Left cardiac atrium (tissue), 4 donors: ENCODE measurements around the gene CDYL. TPM values are rescaled to one million over a fixed set of nuclear protein-coding genes. Genes with fewer than 3 reads are reported as not detected.
A peak's percentile ranks its signal among the peaks of the same experiment; 100 is the strongest.
"Not testable (repeated sequence)": the region's sequence is repeated elsewhere in the genome, so short reads cannot be mapped to it uniquely, and the experiment has no call there.

Experiments
- ATAC-seq, 2 donors: fragments of 200-7000 bp; cut with Tn5 transposase; one replicate each; pipeline ENCODE4 v1.9.1; 2020; ENCODE audit warnings: mild to moderate bottlenecking in 2 of 2, moderate library complexity in 2 of 2
- DNase-seq: peaks from one replicate; pipeline ENCODE4 v3.0.0-alpha.2; 2020
- intact Hi-C, 2 donors: fragments of 100-400 bp; cut with DNase I; formaldehyde crosslinking; loops; one replicate each; pipeline versions ENCODE4 v1.14.1 to v1.15.1; 2022 to 2023
- total RNA-seq, 2 donors: library from RNA; stranded (reverse); fragmentation: NEBNext Ultra II Directional; extraction: Animal tissue kit (Norgen Biotek cat#: 25700); gene quantifications; one replicate each; pipeline ENCODE4 v1.2.1, GENCODE V29; 2021
- donor health status: DM: no; HTN: yes; CAD: no.
- donor health status: DM: no; HTN: yes; CAD: no; lungs with severe emphysema.
- donor health status: DM: yes; HTN: yes; CAD: no.
- donor health status: Dilated cardiomyopathy.

CDYL gene
- total RNA-seq, 2 donors from 2014 or later = 26.9 to 31.2 TPM

- ATAC-seq = no peak
- intact Hi-C loops = no loop called here
- DNase-seq = no peak
Observed at GRCh38 chr6:4861564-4861963, 85.4 kb downstream of the CDYL start.

DNA sequence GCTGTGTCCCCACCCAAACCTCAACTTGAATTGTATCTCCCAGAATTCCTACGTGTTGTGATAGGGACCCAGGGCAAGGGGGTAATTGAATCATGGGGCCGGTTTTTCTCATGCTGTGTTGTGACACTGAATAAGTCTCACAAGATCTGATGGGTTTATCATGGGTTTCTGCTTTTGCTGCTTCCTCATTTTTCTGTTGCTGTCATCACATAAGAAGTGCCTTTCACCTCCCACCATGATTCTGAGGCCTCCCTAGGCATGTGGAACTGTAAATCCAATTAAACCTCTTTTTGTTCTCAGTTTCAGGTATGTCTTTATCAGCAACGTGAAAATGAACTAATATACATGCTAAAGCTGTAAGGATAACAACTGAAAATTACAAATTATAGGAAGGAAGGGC lies 88.3 kb downstream of the CDYL start:
- intact Hi-C loops = no loop called here
- ATAC-seq = no peak
- no peak for DNase-seq

GRCh38 chr6:4865006-4865405 lies 88.8 kb downstream of the CDYL start:
- ATAC-seq, DNase-seq, intact Hi-C loops: not testable (repeated sequence)

DNA sequence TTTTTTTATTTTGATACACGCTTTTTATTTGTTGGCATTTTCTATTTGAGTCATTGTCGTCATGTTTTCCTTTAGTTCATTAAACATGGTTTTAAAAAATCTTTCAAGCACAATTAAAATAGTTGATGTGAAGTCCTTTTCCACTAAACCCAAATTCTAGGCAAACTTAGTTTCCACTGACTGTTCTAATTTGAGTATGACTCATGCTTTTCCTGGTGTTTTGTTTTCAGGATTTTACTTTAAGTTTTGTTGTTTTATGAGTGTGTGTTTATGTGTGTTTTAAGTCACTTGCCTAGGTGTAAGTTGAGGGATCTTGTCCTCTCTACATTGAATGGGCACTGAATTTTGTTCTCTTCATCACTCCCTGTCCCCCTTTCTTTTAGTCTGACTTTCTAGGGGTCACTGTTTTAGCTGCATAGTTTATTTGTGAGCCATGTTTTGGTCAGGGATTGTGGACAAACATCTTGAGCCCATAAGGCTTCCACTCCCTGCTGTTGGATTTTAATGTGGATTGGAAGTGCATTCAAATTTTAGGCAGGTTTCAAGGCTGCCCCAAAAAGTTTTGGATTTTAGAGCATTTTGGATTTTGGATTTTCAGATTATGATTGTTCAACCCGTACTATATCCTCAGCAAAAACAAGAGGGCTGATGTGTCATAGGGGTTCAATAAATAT lies 94.8 kb downstream of the CDYL start:
- intact Hi-C loops = no loop called here
- no peak for DNase-seq
- no peak for ATAC-seq

DNA sequence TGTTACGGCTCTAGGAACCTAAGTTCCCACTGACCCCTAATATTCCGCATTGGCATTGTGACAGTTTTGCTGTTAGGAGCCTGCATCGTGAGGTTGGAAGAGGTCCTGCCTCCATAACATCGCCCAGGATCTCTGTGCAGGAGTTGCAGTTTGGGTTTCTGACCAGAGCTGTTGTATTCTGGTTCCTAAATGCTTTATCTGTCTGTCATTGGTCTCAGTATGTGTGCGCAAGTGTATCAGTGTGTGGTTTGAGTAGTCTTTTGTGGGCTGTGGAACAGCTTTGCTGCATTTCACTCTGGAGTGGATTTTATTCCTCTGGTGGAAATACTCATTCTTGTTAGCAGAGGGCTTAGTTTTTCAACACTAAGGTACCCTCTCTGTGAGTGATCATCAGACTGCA lies 95.6 kb downstream of the CDYL start:
- intact Hi-C loops = no loop called here
- no peak for DNase-seq
- ATAC-seq = no peak

DNA sequence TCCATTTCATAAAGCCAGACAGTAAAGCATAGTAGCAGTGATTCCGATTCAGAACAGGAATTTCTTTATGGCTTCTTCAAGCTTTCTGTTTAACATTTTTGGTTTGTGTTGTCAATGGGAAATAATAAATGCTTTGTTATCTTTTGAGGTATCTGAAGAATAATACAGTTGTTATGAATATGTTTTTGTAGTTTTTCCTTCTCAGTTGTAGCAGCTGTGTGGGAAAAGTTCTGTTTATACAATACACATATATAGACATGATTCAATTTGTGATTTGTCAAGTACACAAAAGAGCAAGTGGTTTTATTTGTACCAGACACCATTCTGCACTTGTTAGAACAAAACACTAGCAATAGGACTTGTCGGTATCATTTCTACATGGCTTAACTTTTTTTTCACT lies 96.6 kb downstream of the CDYL start:
- intact Hi-C loops = no loop called here
- ATAC-seq (no peak), DNase-seq (no peak)

DNA sequence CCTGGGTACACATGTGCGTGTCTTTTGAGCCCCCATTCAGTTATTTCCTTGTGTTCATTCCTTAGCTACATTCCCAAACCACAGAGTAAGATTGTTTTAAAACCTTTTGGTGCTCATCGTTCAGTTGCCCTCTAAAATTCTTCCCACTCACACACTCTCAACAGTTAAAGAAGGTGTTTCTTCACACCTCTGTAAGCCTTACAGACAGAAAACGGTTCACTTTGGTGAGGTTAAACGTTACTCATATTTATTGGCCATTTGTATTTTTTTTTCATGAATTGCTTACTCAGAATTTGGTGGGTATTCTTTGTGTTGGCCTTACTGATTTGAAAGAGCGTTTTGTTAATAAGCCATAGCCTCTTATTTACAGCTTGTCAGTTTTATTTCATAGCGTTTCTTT lies 97.7 kb downstream of the CDYL start:
- no peak for DNase-seq
- intact Hi-C loops = no loop called here
- ATAC-seq = no peak

GRCh38 chr6:4879741-4880275 lies 103.6 kb downstream of the CDYL start:
- DNase-seq (no peak), ATAC-seq (no peak)
- intact Hi-C loops = no loop called here

- intact Hi-C loops = no loop called here
- no peak for ATAC-seq
- no peak for DNase-seq
Observed at GRCh38 chr6:4880363-4880762, 104.2 kb downstream of the CDYL start.

DNA sequence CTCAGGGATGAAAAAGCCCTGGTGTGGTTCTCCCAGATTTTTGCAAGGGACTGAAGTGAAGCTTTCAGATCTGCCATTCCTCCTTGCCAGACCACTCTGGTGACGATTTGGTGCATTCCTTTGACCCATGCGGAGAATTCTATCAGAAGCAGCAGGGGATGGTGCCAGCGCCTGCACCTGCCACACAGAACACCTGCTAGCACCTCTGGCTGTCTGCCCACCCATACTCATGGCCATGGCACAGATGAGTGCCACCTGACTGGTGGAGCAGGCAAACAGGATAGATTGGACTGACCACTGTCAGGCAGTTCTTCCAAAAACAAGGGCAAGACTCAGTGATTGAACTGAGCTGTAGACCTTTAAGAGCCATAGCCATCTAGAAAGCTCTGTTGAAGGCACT lies 107.1 kb downstream of the CDYL start:
- ATAC-seq (no peak), DNase-seq (no peak)
- intact Hi-C loops = no loop called here

GRCh38 chr6:4884646-4885340 lies 108.6 kb downstream of the CDYL start:
- no peak for ATAC-seq
- intact Hi-C loops = no loop called here
- no peak for DNase-seq

DNA sequence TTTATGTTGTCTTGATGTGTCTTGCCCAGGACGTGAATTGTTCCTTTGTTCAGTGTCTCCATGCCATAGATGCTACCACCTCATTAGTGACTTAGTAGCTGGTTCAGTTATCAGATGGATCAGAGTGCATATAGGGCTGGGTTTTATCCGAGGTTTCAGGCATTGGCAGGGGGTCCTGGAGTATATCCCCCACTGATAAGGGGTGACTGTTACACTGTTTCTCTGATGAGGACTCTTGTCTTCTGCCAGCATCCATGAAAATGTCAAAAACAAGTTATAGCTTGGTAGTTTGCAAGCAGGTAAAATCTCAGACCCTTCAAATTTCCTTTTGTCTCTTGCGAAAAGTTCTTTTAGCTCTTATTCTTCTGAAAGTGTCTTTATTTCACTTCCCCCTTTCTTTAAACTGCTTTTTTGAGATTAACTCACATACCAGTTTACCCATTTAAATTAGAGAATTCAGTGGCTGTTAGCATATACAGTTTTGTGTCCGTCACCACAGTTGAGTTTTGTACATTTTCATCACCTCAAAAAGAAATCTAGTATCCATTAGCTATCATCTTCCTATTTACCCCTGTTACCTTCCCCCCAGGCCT lies 109.2 kb downstream of the CDYL start:
- DNase-seq = no peak
- ATAC-seq = no peak
- intact Hi-C loops = no loop called here

GRCh38 chr6:4888841-4889240 lies 112.6 kb downstream of the CDYL start:
- DNase-seq (no peak), ATAC-seq (no peak)
- intact Hi-C loops = no loop called here

DNA sequence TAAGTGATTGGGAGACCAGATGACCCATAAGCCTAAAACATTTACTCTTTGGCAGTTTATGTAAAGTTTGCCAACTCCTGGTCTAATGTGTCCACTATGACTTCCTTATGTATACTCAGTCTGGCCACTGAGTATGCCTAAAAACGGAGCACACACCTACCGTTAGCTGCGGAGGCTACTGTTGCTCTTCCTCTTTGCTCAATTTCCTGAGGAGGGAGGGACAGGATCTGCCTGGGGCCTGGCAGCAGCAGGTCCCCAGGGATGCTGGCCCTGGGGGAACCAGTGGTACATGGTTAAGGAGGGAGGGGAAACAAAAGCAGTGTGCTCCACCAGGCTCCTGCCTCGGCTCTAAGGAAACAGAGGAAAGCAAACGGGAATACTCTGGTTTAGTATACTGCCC lies 113.5 kb downstream of the CDYL start:
- ATAC-seq (peak in 1 of 2 donors; percentile 44), DNase-seq (no peak)
- intact Hi-C loops = no loop called here

GRCh38 chr6:4890191-4890590 lies 114.0 kb downstream of the CDYL start:
- no peak for ATAC-seq
- no peak for DNase-seq
- intact Hi-C loops = no loop called here

GRCh38 chr6:4890627-4891026 lies 114.4 kb downstream of the CDYL start:
- intact Hi-C loops = no loop called here
- no peak for DNase-seq
- no peak for ATAC-seq

GRCh38 chr6:4891141-4891540 lies 114.9 kb downstream of the CDYL start:
- intact Hi-C loops = no loop called here
- DNase-seq (no peak), ATAC-seq (no peak)

GRCh38 chr6:4892785-4893485 lies 116.7 kb downstream of the CDYL start:
- DNase-seq (no peak), ATAC-seq (peak in 1 of 2 donors; percentile 21)
- intact Hi-C loops = no loop called here

DNA sequence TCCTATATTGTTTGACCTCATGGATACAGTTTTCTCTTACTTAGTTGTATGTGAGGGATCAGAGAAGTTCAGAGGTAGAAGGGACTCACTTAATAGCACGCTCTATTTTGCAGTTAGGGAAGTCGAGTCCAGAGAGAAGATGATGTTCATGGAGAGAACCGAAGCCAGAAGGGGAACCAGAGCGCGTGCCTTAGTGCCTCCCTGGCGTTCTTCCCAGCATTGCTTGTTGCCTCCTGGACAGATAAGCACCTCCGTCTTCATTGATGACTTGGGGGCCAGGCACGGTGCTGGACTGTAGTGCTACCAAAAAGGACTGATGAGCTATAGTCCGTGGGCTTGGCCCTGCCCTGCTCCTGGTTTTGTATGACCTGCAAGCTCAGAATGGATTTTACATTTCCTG lies 117.8 kb downstream of the CDYL start:
- DNase-seq (no peak), ATAC-seq (no peak)

DNA sequence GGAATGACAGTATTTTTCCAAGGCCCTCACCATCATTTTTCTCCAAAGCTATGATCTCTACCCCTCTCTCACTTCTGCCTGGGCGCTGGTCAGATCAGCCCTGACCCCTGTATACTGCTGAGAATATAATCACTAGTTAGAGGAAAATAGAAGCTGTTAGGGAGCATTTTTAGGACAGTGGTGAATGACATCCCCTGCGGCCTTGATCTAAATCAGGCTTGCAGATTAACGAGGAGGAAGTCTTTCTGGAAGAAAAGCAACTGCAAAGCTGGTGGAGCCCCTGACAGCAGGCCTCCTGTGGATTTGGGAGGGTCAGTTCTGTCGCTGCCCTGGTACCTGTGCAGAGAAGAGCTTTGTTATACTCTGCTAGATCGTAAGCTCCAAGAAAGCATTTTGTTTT lies 119.8 kb downstream of the CDYL start:
- DNase-seq = no peak
- intact Hi-C loops = no loop called here
- ATAC-seq = no peak

More for the DNA sequence above, 117.8 kb downstream of the CDYL start:
- intact Hi-C loops = no loop called here
